ENCODE measurements around the gene ADGRA3. TPM values are rescaled to one million over a fixed set of nuclear protein-coding genes. Genes with fewer than 3 reads are reported as not detected.

ADGRA3 gene
- polyA plus RNA-seq, 1 donor from 2014 or later: 40.5 TPM

DNA sequence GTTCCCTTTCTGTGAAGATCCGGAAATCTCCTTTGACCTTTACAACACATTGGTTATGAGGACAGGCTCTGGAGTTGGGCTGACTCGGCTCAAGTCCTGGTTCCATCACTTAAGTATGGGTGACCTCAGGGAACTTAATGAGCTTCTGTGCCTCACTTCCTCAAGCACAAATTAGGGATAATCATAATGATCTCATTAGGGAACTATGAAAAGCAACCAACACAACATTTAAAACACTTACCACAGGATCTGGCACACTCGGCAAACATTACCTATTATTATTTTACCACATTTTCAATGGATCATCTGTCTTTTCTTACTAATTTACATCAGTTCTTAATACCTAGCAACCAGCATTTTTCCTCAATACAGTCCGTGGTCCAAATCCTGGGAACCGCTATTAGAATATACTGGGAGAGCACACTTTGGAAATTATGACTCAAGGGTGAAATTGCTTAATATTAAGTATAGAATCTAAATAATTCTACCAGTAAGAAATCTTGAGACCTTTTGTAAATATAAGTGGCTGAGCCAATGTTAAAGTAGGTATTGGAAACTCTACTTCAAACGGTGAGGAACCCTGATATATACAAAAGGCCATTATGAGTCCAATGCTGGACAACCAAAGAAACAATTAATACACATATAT, 19.6 kb downstream of the ADGRA3 start:
- Histone ChIP-seq H3K4me2 (ENCODE audit: low read length) (no peak overlapping the region), H4K20me1 (ENCODE audit: insufficient read depth) (no peaks in the 10 kb centered on the region), H3F3A (ENCODE audit: insufficient read depth, low read length, poor library complexity, severe bottlenecking) (no peaks in the 10 kb centered on the region), H2AFZ (ENCODE audit: low read depth, low read length) (no peak overlapping the region), H3K27me3 (ENCODE audit: insufficient read depth, low read depth, low read length) (no peaks in the 10 kb centered on the region), H3K79me2 (replicated peaks; ENCODE audit: insufficient read depth, low read length) (peaks cover 51% of the 10 kb centered on the region), H3K4me3 (ENCODE audit: low read length) (no peak overlapping the region), H3K9ac (ENCODE audit: low read length) (no peak overlapping the region), H3K36me3 (ENCODE audit: insufficient read depth, low read length) (no peaks in the 10 kb centered on the region), H3K9me2 (ENCODE audit: insufficient read depth, low read length) (no peaks in the 10 kb centered on the region), H3K27ac (ENCODE audit: low read length) (no peak overlapping the region), H3K9me3 (ENCODE audit: low read length) (no peaks in the 10 kb centered on the region)
- no peak for TF ChIP-seq EZH2 (IDR thresholded peaks at IDR 0.05; ENCODE audit: borderline replicate concordance, insufficient read depth, low read length, poor library complexity, severe bottlenecking)
- TF ChIP-seq POLR2AphosphoS5 (IDR thresholded peaks at IDR 0.05): no peak

DNA sequence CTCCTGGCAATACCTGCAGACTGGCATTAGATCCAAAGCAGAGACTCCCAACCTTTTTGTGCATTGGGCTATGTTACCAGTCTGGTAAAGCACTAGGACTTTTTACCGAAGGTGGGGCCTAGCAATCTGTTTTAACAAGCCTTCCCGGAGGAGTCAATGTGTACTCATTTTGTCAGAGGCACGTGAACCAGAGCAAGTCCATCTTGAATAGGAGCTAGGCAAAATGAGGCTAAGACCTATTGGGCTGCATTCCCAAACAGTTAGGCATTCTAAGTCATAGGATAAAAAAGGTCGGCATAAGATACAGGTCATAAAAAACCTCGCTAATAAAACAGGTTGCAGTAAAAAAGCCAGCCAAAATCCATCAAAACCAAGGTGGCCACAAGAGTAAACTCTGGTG, 22.3 kb downstream of the ADGRA3 start:
- TF ChIP-seq RAD21 (conservative IDR thresholded peaks at IDR 0.05) (no peak), EZH2 (IDR thresholded peaks at IDR 0.05; ENCODE audit: borderline replicate concordance, insufficient read depth, low read length, poor library complexity, severe bottlenecking) (no peak)
- Histone ChIP-seq H3K27me3 (ENCODE audit: insufficient read depth, low read depth, low read length) (no peaks in the 10 kb centered on the region), H3F3A (ENCODE audit: insufficient read depth, low read length, poor library complexity, severe bottlenecking) (no peaks in the 10 kb centered on the region), H3K9me2 (ENCODE audit: insufficient read depth, low read length) (no peaks in the 10 kb centered on the region), H3K36me3 (ENCODE audit: insufficient read depth, low read length) (no peaks in the 10 kb centered on the region), H3K4me3 (ENCODE audit: low read length) (no peak overlapping the region), H3K9me3 (ENCODE audit: low read length) (no peaks in the 10 kb centered on the region), H3K4me2 (ENCODE audit: low read length) (no peak overlapping the region), H3K79me2 (replicated peaks; ENCODE audit: insufficient read depth, low read length) (peaks cover 53% of the 10 kb centered on the region), H2AFZ (ENCODE audit: low read depth, low read length) (no peak overlapping the region), H3K9ac (ENCODE audit: low read length) (no peak overlapping the region), H4K20me1 (ENCODE audit: insufficient read depth) (no peaks in the 10 kb centered on the region), H3K27ac (ENCODE audit: low read length) (no peak overlapping the region)

DNA sequence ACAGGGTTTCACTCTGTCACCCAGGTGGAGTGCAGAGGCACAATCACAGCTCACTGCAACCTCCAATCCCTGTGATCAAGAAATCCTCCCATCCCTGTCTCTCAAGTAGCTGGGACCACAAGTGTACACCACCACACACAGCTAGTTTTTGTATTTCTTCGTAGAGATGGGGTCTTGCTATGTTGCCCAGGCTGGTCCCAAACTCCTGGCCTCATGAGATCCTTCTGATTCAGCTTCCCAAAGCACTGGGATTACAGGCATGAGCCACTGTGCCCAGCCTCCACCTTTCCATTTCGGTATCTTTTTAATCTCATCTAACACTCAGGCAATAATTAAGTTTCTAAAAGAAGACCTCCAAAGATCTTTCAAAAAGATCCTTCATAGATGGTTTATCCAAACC, 22.9 kb downstream of the ADGRA3 start:
- H3K27me3 ChIP-seq (ENCODE audit: insufficient read depth, low read depth, low read length): no peaks in the 10 kb centered on the region
- no peaks in the 10 kb centered on the region for H4K20me1 ChIP-seq (ENCODE audit: insufficient read depth)
- no peak overlapping the region for H3K4me3 ChIP-seq (ENCODE audit: low read length)
- no peak overlapping the region for H3K4me2 ChIP-seq (ENCODE audit: low read length)
- no peak overlapping the region for H2AFZ ChIP-seq (ENCODE audit: low read depth, low read length)
- no peaks in the 10 kb centered on the region for H3F3A ChIP-seq (ENCODE audit: insufficient read depth, low read length, poor library complexity, severe bottlenecking)
- TF ChIP-seq POLR2AphosphoS5 (IDR thresholded peaks at IDR 0.05) (no peak), SMC3 (conservative IDR thresholded peaks at IDR 0.05; ENCODE audit: poor library complexity) (no peak), REST (IDR thresholded peaks at IDR 0.05; ENCODE audit: borderline replicate concordance) (no peak), EP300 (conservative IDR thresholded peaks at IDR 0.05; ENCODE audit: poor library complexity, severe bottlenecking) (no peak), TAF1 (IDR thresholded peaks at IDR 0.05; ENCODE audit: low read depth) (no peak)
- no peak overlapping the region for H3K9ac ChIP-seq (ENCODE audit: low read length)
- H3K9me3 ChIP-seq (ENCODE audit: low read length): no peaks in the 10 kb centered on the region
- H3K27ac ChIP-seq (ENCODE audit: low read length): no peak overlapping the region
- H3K36me3 ChIP-seq (ENCODE audit: insufficient read depth, low read length): no peaks in the 10 kb centered on the region
- no peaks in the 10 kb centered on the region for H3K9me2 ChIP-seq (ENCODE audit: insufficient read depth, low read length)
- H3K79me2 ChIP-seq (replicated peaks; ENCODE audit: insufficient read depth, low read length): peaks cover 55% of the 10 kb centered on the region
